Measurements from ENCODE around the gene COL27A1.

- TF ChIP-seq POLR2A (IDR thresholded peaks at IDR 0.05; ENCODE audit: low read length) (no peak), GATA1 (IDR thresholded peaks at IDR 0.05; ENCODE audit: low read depth, low read length) (no peak)
These were observed 37.7 kb upstream of the COL27A1 start for GRCh38 chr9:114117614-114117995.

Measured in erythroblast (primary cell).